GM19438 (cell line): Measurements from ENCODE around the gene RAB40C.
A peak's percentile ranks its signal among the peaks of the same experiment; 100 is the strongest.

Experiments
- ATAC-seq: cut with Tn5 transposase; IDR thresholded peaks from one replicate; pipeline ENCODE4 v1.9.1; 2021; ENCODE audit warnings: low read depth; ENCODE audit not compliant: unreplicated experiment

Gene RAB40C

DNA sequence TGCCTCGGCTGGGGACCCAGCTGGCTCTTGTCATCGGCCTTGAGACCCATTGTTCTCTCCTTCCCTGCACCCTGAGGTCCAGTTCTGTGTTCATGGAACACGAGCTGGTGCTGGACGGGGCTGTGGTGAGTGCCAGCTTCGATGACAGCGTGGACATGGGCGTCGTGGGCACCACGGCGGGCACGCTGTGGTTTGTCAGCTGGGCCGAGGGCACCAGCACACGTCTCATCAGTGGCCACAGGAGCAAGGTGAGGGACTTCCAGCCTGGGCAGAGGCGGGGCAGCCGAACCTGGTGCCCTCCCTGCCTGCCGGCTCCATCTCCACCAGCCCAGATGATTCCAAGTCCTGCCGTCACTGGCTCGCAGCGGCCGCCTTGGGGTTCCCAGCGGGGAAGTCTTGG is 72.7 kb downstream of the RAB40C start:
- no peak for ATAC-seq

DNA sequence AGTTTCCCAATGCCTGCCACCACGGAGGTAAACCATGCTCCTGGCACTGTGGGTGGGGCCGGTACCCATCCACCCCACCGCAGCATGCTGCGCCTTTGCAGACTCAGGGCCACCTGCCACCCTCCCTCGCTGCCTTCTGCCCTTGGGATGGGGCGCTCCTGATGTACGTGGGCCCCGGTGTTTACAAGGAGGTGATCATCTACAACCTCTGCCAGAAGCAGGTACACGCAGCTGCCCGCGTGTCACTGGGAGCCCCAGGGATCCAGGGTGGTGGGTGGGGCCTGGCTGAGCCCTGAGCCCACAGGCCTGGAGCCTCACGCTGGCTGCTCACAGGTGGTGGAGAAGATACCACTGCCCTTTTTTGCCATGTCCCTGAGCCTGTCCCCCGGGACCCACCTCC is 76.7 kb downstream of the RAB40C start:
- no peak for ATAC-seq

DNA sequence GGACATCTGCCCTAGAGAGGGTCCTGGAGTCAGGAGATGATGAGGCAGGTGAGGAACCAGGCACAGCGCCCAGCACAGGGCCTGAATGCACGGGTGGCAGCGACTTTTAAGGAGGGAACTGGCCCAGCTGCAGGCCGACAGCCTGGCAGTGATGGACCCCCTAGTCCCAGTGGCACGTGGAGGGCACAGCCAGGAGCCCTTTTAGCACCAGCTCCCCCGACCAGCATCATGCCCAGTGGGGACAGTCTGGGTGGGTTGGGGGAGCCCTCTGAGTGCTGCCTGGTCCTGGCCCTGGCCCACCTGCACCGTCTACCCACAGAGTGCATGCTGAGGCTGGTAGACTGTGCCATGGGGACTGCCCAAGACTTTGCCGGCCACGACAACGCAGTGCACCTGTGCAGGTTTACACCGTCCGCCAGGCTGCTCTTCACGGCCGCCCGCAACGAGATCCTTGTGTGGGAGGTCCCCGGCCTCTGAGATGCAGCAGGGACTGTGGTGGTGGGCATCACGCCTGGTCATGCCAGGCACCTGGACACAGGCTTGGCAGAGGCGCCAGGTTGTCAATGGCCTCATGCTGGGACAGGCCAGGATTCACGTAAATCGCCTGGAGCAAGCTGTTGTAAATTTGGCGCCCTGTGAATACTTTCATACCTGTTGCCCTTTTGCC is 77.4 kb downstream of the RAB40C start:
- no peak for ATAC-seq

DNA sequence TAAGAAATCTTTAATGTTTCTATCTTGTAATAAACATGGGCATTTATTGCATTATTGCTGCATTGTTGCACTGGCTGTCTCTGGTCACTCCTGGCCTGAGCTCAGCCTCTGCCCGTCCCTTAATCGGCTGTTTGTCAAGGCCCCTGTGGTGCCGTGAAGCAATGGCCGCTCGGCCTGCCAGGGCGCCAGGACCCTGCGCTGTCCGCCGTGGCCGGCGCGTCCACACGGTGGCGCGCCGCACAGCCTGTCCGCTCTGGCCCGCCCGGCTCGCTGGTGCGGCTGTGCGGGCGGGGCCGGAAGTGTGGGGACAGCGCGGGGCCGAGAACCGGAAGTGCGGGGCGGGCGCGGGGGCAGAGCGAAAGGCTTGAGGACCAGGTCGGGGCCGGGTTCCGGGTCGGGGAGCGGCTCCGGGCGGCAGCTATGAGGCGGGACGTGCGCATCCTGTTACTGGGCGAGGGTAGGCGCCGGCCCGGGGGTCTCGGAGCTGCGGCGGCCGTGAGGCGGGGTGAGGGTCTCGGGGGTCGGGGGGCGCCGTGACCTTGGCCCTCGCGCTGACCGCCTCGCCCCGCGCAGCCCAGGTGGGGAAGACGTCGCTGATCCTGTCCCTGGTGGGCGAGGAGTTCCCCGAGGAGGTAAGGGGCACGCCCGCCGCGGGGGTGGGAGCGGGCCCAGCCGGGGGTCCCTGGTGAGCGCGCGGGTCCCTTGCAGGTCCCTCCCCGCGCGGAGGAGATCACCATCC is 78.1 kb downstream of the RAB40C start, which contains the start of gene RHOT2:
RHOT2 (plus strand) TSS at position 353 of the 739 bp plus-strand sequence; CDS start at position 421, 68 bp downstream.
- ATAC-seq: peak; percentile 85

DNA sequence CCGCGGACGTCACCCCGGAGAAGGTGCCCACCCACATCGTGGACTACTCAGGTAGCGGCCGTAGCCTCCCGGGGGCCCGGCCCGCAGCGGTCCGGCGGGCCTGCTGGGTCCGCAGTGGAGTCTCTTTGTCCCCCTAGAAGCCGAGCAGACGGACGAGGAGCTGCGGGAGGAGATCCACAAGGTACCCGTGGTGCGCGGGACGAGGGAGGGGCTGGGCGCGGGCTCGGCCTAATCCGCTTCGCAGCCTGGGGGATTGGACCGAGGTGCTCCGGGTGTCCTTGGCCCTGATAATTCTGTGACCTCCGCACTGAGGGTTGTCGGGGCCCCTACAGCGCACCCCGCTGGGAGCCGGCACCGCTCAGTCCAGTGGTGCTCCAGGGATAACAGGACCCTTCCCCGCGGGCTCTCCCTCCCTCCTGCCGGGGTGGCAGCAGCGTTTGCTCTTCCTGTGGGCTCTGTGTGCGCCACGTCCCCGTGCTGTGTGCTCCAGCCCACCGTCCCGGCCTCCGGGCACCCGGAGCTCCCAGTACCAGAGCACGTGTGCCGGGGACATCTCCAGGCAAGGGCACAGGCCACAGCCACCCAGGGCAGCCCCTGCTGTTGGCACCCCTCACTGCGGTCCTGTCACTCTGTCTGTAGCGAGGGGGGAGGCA is 78.8 kb downstream of the RAB40C start:
- ATAC-seq: peak; percentile 6

DNA sequence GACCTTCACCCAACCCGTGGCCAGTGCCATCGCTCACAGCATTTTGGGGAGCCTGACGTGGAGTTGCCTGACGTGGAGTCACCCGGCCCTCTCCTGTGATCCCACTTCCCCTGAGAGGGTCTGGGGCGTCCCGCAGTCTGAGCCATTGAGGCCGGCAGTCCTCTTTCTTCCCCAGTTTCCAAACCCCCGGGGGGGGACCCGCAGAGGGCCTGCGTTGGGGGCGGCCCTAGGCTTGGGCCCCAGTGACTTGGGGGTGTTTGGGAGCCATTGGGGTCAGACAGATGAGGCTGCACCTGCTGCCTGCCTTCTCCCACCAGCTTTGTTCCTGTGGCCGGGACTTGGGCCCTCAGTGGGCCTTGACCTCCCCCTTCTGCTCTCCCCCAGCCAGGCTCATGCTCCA is 79.8 kb downstream of the RAB40C start:
- no peak for ATAC-seq

DNA sequence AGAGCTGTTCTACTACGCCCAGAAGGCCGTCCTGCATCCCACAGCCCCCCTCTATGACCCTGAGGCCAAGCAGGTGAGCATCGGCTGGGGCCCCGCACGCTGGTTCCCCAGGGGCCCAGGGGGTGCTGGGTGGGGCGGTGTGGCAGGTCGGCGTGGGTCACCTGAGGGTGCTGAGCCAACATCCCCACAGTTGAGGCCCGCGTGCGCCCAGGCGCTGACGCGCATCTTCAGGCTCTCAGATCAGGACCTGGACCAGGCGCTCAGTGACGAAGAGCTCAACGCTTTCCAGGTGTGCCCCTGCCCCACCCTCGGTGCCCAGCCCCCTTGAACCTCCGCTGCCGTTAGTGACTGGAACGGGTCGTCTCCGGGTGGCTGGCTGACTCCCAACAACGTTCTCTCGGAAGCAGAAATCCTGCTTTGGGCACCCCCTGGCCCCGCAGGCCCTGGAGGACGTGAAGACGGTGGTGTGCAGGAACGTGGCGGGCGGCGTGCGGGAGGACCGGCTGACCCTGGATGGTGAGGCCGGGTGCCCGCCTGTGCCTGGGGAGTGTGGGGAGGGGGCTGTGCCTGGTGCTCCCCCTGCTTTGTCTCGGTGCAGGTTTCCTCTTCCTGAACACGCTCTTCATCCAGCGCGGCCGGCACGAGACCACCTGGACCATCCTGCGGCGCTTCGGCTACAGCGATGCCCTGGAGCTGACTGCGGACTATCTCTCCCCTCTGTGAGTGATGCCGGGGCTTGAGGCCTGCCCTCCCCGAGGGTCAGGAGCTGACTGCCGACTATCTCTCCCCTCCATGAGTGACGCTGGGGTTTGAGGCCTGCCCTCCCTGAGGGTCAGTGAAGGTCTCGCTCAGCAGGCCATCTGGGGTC is 80.9 kb downstream of the RAB40C start:
- ATAC-seq: no peak

DNA sequence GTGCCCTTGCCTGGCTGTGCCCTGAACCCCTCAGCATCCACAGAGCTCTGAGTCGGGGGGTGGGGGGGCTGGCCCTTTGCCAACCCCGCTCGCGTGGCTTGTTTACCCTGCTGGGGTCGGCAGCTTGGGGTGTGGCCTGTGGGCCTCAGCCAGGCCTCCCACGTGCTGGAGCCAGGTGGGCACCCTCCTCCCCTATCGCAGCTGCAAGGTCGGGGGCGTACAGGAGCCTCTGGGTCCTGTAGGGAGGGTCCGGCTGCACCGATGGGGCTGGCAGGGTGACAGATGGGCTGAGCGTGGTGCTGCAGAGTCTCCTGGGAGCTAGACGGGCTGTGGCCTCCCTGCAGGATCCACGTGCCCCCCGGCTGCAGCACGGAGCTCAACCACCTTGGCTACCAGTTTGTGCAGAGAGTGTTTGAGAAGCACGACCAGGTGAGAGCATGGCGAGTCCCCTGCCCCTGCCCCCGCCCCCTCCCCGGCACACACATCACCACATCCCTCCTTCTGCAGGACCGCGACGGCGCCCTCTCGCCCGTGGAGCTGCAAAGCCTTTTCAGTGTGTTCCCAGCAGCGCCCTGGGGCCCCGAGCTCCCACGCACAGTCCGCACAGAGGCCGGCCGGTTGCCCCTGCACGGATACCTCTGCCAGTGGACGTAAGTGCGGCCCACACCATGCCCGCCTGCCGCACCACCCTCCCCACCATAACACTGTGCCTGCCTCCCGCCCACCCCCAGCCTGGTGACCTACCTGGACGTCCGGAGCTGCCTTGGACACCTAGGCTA is 81.7 kb downstream of the RAB40C start:
- no peak for ATAC-seq

DNA sequence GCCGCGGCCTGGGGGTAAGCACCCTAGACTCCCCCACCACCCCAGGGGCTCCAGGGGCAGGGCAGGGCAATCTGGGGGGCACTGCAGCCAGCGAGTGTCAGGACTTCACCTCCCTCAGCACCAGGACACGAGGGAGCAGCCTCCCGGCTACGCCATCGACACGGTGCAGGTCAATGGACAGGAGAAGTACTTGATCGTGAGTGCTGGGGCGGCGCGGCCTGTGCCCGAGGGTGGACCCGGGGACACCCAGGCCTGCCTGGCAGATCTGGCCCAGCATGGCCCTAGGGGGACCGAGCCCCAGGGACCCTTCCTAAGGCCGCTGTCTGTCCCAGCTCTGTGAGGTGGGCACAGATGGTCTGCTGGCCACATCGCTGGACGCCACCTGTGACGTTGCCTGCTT is 82.5 kb downstream of the RAB40C start:
- ATAC-seq: no peak

DNA sequence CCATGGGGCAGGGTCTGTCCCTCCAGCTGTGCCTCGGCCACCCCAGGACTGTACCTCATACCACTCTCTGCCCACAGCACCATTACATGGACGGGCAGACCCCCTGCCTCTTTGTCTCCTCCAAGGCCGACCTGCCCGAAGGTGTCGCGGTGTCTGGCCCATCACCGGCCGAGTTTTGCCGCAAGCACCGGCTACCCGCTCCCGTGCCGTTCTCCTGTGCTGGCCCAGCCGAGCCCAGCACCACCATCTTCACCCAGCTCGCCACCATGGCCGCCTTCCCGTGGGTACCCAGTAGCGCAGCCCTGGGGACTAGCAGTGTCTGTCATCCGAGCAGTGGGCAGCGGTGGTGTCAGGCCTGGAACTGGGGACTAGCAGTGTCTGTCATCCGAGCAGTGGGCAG is 83.0 kb downstream of the RAB40C start:
- ATAC-seq: no peak

DNA sequence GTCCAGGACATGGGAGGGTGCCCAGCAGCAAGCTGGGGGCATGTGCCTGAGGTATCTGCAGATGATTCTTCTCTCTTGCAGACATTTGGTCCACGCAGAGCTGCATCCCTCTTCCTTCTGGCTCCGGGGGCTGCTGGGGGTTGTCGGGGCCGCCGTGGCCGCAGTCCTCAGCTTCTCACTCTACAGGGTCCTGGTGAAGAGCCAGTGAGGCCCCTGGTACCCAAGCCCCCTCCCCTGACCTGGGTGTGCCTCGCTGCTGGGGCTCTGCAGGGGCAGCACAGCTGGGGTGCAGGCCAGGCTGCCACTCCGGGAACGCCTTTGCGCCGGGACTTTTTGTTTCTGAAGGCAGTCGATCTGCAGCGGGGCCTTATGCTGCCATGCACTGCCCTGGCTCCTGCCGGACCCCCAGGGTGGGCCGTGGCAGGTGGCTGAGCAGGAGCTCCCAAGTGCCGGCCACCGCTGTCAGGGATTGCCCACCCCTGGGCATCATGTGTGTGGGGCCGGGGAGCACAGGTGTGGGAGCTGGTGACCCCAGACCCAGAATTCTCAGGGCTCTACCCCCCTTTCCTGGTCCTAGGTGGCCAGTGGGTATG is 83.6 kb downstream of the RAB40C start:
- ATAC-seq: no peak

DNA sequence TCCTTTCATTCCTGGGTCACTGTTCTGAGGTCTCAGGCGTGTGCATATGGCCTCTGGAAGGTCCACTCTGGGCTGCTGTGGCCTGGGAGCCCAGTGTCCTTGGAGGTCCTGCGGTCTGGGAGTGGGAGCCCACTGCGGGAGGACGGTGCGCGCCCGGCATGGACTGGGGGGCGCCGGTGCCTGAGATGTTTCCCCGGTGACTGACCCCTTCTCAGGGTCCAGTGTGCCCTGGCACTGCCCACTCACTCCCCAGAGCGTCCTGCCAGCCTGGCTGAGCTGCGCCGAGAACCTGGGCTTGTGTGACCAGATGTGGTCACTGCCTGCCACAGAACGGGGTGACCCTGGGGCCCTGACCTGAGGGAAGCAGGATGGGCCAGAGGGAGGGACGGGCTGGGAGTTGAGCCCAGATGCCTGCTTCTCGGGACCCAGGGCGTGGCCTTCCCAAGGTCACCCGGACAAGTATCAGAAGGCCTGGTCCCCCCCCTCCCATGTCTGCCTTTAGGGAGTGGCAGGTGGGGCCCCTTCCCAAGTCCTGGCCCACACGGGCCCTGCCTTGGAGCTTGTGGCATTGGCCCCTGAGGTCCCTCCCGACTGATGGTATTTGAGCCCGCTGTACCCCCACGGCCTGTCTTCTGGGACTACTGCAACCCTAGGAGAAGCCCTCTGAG is 84.5 kb downstream of the RAB40C start:
- ATAC-seq: no peak

DNA sequence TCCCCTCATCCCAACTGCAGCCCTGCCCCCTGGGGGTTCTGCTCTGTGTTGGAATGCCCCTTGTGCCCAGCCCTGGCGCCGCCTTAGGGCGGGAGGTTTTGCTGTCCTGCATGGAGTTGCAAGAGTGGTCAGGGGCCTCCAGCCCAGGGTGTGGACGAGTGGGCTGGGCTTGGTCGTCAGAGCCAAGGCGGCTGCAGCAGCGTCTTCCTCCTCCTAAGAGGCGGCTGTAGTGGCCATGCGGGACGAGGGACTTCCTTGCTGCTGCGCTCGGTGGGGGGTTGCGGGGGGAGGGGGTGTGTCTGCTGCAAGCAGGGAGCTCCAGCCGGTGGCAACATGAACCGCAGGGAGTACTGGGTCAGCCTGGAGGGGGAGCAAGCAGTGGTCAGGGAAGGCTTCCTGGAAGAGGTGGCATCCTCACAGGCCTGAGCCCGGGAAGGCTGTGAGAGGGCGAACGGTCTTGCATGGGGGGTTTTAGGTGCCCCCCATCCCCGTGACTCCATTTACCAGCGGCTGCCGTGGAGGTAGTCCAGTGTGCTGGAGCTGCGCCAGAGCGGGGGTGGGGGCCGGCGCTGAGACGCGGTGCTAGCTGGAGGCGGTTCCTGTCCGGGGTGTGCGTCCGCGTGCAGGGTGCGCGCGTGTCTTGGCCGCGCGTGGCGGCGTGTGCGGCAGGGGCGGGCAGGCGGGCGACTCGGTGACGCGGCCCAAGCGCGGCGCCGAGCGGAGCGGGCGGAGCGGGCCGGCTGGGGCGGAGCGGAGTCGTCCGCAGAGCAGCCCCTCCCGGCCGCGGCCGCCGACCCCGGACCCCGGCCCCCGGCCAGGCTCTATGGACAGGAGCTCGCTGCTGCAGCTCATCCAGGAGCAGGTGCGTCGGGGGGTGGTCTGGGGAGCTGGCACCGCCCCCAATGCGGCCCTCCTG is 85.4 kb downstream of the RAB40C start, which contains the start of gene RHBDL1:
RHBDL1 (plus strand) TSS at position 704 of the 916 bp plus-strand sequence; CDS start at position 824, 120 bp downstream.
- no peak for ATAC-seq

DNA sequence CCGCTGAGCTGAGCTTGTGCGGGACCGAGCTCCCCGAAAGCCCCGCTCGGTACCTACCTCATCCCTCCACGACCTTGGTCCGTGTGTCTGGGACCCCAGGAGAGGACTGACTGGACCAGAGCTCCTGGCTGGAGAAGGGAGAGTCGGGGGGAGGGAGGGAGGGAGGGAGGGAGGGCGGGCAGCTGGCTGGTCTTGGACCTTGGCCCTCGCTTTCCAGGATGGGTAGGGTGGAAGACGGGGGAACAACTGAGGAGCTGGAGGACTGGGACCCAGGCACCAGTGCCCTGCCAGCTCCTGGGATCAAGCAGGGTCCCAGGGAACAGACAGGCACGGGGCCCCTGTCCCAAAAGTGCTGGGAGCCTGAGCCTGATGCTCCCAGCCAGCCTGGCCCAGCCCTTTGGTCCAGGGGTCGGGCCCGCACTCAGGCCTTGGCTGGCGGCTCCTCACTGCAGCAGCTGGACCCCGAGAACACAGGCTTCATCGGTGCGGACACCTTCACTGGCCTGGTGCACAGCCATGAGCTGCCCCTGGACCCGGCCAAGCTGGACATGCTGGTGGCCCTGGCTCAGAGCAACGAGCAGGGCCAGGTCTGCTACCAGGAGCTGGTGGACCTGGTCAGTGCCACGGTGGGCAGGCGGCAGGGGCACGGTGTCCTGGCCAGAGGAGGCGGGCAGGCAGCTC is 86.2 kb downstream of the RAB40C start:
- no peak for ATAC-seq

DNA sequence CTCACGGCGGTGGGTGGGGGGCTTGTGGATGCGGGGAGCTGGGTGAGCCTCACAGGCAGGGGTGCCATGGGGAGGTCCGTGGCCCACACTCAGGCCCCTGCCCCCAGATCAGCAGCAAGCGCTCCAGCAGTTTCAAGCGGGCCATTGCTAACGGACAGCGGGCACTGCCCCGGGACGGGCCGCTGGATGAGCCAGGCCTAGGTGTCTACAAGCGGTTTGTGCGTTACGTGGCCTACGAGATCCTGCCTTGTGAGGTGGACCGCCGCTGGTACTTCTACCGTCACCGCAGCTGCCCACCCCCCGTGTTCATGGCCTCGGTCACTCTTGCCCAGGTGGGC is 86.7 kb downstream of the RAB40C start:
- ATAC-seq: no peak

DNA sequence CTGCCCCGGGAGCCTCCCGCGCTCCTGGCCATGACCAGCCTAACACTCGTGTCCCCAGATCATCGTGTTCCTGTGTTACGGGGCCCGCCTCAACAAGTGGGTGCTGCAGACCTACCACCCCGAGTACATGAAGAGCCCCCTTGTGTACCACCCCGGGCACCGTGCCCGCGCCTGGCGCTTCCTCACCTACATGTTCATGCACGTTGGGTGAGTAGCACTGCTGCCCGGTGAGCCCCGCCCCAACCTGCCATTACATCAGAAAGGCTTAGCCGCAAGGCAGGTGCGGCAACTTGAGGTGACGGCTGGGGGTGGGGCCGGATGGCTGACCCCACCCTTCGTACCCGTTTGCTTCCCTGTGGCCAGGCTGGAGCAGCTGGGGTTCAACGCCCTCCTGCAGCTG is 87.0 kb downstream of the RAB40C start:
- ATAC-seq: no peak
